GM12878 (cell line): Measurements from ENCODE around the gene HES7. TPM values are rescaled to one million over a fixed set of nuclear protein-coding genes. Genes with fewer than 3 reads are reported as not detected.

ENCODE experiments used
- ATAC-seq: fragments of 200-7000 bp; cut with Tn5 transposase; 3 replicates; pipeline ENCODE4 v1.9.1; 2020; ENCODE audit warnings: mild to moderate bottlenecking, moderate library complexity
- BruUV-seq: library from RNA; stranded (reverse); fragments of 400-500 nt; replicated peaks from 2 replicates; lab custom pipeline; 2021; lab: Mats Ljungman, UMichigan
- CTCF ChIA-PET: fragments of 300-600 bp; sonication (Branson Sonifier 250); formaldehyde crosslinking; extraction: SDS; loops from one replicate; lab custom pipeline; 2021; ENCODE audit warnings: inconsistent platforms; lab: Yijun Ruan, JAX
- POLR2A ChIA-PET: fragments of 350-600 bp; formaldehyde crosslinking; extraction: SDS; loops from one replicate; lab custom pipeline; 2021; ENCODE audit warnings: inconsistent platforms; lab: Charles Lee
- RAD21 ChIA-PET: fragments of 300-600 bp; sonication (Branson Sonifier 250); formaldehyde crosslinking; loops from one replicate; lab custom pipeline; 2023; ENCODE audit warnings: antibody characterized with exemption; ENCODE audit not compliant: unreplicated experiment; lab: Charles Lee
- SMC1A ChIA-PET: fragments of 300-600 bp; sonication (Branson Sonifier 250); formaldehyde crosslinking; loops from one replicate; lab custom pipeline; 2023; ENCODE audit not compliant: unreplicated experiment, uncharacterized antibody; lab: Charles Lee
- DNase-seq: peaks from one replicate; pipeline ENCODE4 v3.0.0-alpha.2; 2011; ENCODE audit warnings: low read depth, low spot score
- FAIRE-seq: peaks from 3 replicates; lab custom pipeline; 2011; peaks lifted over from hg19 to GRCh38; lab: Jason Lieb, UNC
- H2AFZ ChIP-seq: 2 replicates; pipeline ENCODE4 v1.6.0; 2011; ENCODE audit warnings: low read depth, low read length, control low read depth; ENCODE audit not compliant: control insufficient read depth
- H3K27ac ChIP-seq: 2 replicates; pipeline ENCODE4 v1.5.1; 2011; ENCODE audit warnings: control low read depth; ENCODE audit not compliant: control insufficient read depth, insufficient read depth
- H3K27me3 ChIP-seq, 2 experiments: replicated peaks in 1 of 2; 2 replicates each; pipeline versions ENCODE4 v1.6.0 to v1.6.1; 2011; ENCODE audit warnings: low read length in 1 of 2; ENCODE audit not compliant: control insufficient read depth in 2 of 2, insufficient read depth in 2 of 2
- H3K36me3 ChIP-seq, 2 experiments: 2 replicates each; pipeline ENCODE4 v1.5.1; 2011; ENCODE audit warnings: low read length in 1 of 2; ENCODE audit not compliant: control insufficient read depth in 2 of 2, insufficient read depth in 2 of 2
- H3K4me1 ChIP-seq: 2 replicates; pipeline ENCODE4 v1.6.1; 2011; ENCODE audit warnings: mild to moderate bottlenecking, low read length, moderate library complexity, mixed read lengths; ENCODE audit not compliant: control insufficient read depth, insufficient read depth
- H3K4me2 ChIP-seq: 2 replicates; pipeline ENCODE4 v1.6.0; 2011; ENCODE audit warnings: control low read depth; ENCODE audit not compliant: control insufficient read depth, insufficient read depth
- H3K4me3 ChIP-seq: fragments of 200-600 bp; sonication (generic); 2 replicates; pipeline ENCODE4 v1.5.1; 2016
- H3K79me2 ChIP-seq: 2 replicates; pipeline ENCODE4 v1.6.0; 2011; ENCODE audit warnings: low read length; ENCODE audit not compliant: control insufficient read depth, insufficient read depth
- H3K9ac ChIP-seq: 2 replicates; pipeline ENCODE4 v1.8.0; 2011; ENCODE audit warnings: low read length, control low read depth, mixed read lengths; ENCODE audit not compliant: control insufficient read depth, insufficient read depth
- H3K9me3 ChIP-seq: replicated peaks from 3 replicates; pipeline ENCODE4 v1.5.1; 2011; ENCODE audit warnings: mild to moderate bottlenecking, low read length; ENCODE audit not compliant: control insufficient read depth, insufficient read depth
- H4K20me1 ChIP-seq: 2 replicates; pipeline ENCODE4 v1.6.0; 2011; ENCODE audit not compliant: control insufficient read depth, insufficient read depth
- ASH2L ChIP-seq: fragments of 300-600, 200-600 bp; sonication (generic); IDR thresholded peaks from 2 replicates; pipeline ENCODE4 v1.6.1; 2017; ENCODE audit warnings: low read depth, mild to moderate bottlenecking, borderline replicate concordance
- BCL11A ChIP-seq: IDR thresholded peaks from 2 replicates; pipeline ENCODE4 v1.6.1; 2011; ENCODE audit warnings: low read depth, low read length
- BHLHE40 ChIP-seq, 2 experiments: fragments of 450-650 bp in 1 of 2; IDR thresholded peaks; 2 replicates each; pipeline ENCODE4 v1.6.1; 2011 to 2017; ENCODE audit warnings: low read depth in 2 of 2, borderline replicate concordance in 1 of 2, improper control_type of control experiment in 1 of 2, low read length in 1 of 2, mild to moderate bottlenecking in 1 of 2
- CBFB ChIP-seq: IDR thresholded peaks from 2 replicates; pipeline ENCODE4 v1.6.1; 2016; ENCODE audit warnings: antibody characterized with exemption, low read depth
- CEBPB ChIP-seq, 2 experiments: fragments of 150-350 bp in 1 of 2; IDR thresholded peaks; 2 replicates each; pipeline ENCODE4 v1.6.1; 2012 to 2014; ENCODE audit warnings: low read depth in 2 of 2, low read length in 2 of 2, borderline replicate concordance in 1 of 2, inconsistent platforms in 1 of 2
- FOXM1 ChIP-seq: IDR thresholded peaks from 2 replicates; pipeline ENCODE4 v1.6.1; 2012; ENCODE audit warnings: low read depth, mild to moderate bottlenecking, inconsistent platforms, low read length, moderate library complexity
- HCFC1 ChIP-seq: fragments of 150-350 bp; IDR thresholded peaks from 2 replicates; pipeline ENCODE4 v1.6.1; 2014; ENCODE audit warnings: low read length
- IKZF2 ChIP-seq, 2 experiments: fragments of 450-650 bp; IDR thresholded peaks; 2 replicates each; pipeline ENCODE4 v1.6.1; 2017; ENCODE audit warnings: mild to moderate bottlenecking in 2 of 2, moderate library complexity in 2 of 2
- MTA2 ChIP-seq: fragments of 450-650 bp; IDR thresholded peaks from 2 replicates; pipeline ENCODE4 v1.6.1; 2016; ENCODE audit warnings: low read depth, mild to moderate bottlenecking, moderate library complexity
- NR2C1 ChIP-seq: fragments of 450-650 bp; IDR thresholded peaks from 2 replicates; pipeline ENCODE4 v1.6.1; 2017; ENCODE audit warnings: antibody characterized with exemption, mild to moderate bottlenecking, moderate library complexity
- POLR2A ChIP-seq: IDR thresholded peaks from 2 replicates; pipeline ENCODE4 v1.6.1; 2011; ENCODE audit warnings: low read depth, mild to moderate bottlenecking, low read length
- SMARCA5 ChIP-seq: fragments of 450-650 bp; IDR thresholded peaks from 2 replicates; pipeline ENCODE4 v1.6.1; 2017; ENCODE audit warnings: mild to moderate bottlenecking
- STAT3 ChIP-seq: IDR thresholded peaks from 2 replicates; pipeline ENCODE4 v1.6.1; 2011; ENCODE audit warnings: low read depth, low read length, improper control_type of control experiment
- YBX1 ChIP-seq: fragments of 450-650 bp; IDR thresholded peaks from 2 replicates; pipeline ENCODE4 v1.6.1; 2016; ENCODE audit warnings: antibody characterized with exemption
- YY1 ChIP-seq: IDR thresholded peaks from 2 replicates; pipeline ENCODE4 v1.6.1; 2011; ENCODE audit warnings: low read depth, mild to moderate bottlenecking, low read length
- ZNF24 ChIP-seq: fragments of 450-650 bp; IDR thresholded peaks from 2 replicates; pipeline ENCODE4 v1.6.1; 2017; ENCODE audit warnings: antibody characterized with exemption, mild to moderate bottlenecking
- WGBS: methylation state at CpG from one replicate; pipeline ENCODE4 v1.1.6; 2016; ENCODE audit warnings: low lambda C conversion rate; ENCODE audit not compliant: insufficient replicate concordance, insufficient coverage; ENCODE audit errors: missing lambda C conversion rate; 5-methylcytosine and 5-hydroxymethylcytosine counted together
- in situ Hi-C: fragments of 300-500 bp; cut with MboI; formaldehyde crosslinking; loops from 9 replicates; pipeline ENCODE4 v1.14.3; 2018; ENCODE audit warnings: mixed read lengths
- intact Hi-C: fragments of 100-400 bp; cut with micrococcal nuclease; formaldehyde crosslinking; loops from one replicate; pipeline ENCODE4 v1.14.2; 2022; ENCODE audit not compliant: unreplicated experiment
- polyA plus RNA-seq, 11 experiments: library from polyadenylated mRNA; depleted of rRNA in 4 of 11; unstranded in 6 of 11; stranded (reverse) in 5 of 11; fragments of >200 nt; fragmentation: Nextera tagmentation in 4 of 11; fragmentation: Illumina TruSeq in 1 of 11; extraction: Ambion mirVana in 4 of 11; extraction: Trizol in 1 of 11; gene quantifications; 1 replicate in 1 of 11; 2 replicates in 10 of 11; pipeline versions ENCODE4 v1.2.1 to v1.2.3, GENCODE V29; 2011 to 2016; ENCODE audit warnings: inconsistent platforms in 2 of 11, missing spikeins in 2 of 11, low read depth in 1 of 11
- total RNA-seq, 4 experiments: library from RNA; depleted of rRNA in 3 of 4; stranded (reverse); fragments of >200 nt in 3 of 4; fragmentation: Illumina TruSeq in 1 of 4; extraction: Trizol in 1 of 4; gene quantifications; 2 replicates each; pipeline versions ENCODE4 v1.2.1 to v1.2.3, GENCODE V29; 2013 to 2021
- TF ChIP-seq, protein P1 (sequence below): IDR thresholded peaks from 2 replicates; pipeline ENCODE4 v1.6.1; 2012; ENCODE audit warnings: improper control_type of control experiment, low read depth, low read length; ENCODE audit not compliant: insufficient replicate concordance

Gene HES7
- total and polyA plus RNA-seq, 10 of the 15 experiments (the other 5 are each of a cell fraction or from before 2014, with no cell fraction given) = 0.07 to 1.3 (median 0.63) TPM; not detected in 4

DNA sequence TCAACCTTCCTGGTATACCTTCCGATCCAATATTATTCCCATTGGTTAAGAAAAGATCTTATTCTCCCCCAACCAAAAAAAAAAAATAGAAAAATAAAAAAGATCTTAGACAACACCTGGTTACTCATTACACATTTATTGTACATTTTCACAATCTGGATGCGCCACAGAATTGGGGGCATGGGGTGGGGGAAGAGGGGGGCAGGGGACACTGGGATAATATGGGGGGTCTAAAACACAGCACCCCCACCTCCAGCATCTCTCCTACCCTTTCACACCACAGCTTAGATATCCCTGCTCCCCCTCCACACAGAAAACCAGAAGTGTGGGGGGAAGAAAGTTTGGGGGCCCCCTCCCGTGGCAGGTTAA is 35.1 kb upstream of the HES7 start:
- Histone ChIP-seq H3K4me3 (no peak overlapping the region), H3K79me2 (peaks cover 26% of the 10 kb centered on the region), H3K27ac (no peak overlapping the region), H3K9me3 (no peaks in the 10 kb centered on the region), H4K20me1 (no peaks in the 10 kb centered on the region), H3K27me3 (no peaks in the 10 kb centered on the region), H3K4me1 (peaks cover 30% of the 10 kb centered on the region), H3K36me3 (peaks cover 0 to 5% of the 10 kb centered on the region in 2 experiments; a peak in 1 of 4 replicates), H3K4me2 (no peak overlapping the region), H3K9ac (no peak overlapping the region), H2AFZ (no peak overlapping the region)
- TF ChIP-seq CEBPB (IDR thresholded peaks at IDR 0.05; ENCODE audit: borderline replicate concordance in 1 of 2, low read depth in 2 of 2, low read length in 2 of 2) = no peak
- TF ChIP-seq, protein P1, sequence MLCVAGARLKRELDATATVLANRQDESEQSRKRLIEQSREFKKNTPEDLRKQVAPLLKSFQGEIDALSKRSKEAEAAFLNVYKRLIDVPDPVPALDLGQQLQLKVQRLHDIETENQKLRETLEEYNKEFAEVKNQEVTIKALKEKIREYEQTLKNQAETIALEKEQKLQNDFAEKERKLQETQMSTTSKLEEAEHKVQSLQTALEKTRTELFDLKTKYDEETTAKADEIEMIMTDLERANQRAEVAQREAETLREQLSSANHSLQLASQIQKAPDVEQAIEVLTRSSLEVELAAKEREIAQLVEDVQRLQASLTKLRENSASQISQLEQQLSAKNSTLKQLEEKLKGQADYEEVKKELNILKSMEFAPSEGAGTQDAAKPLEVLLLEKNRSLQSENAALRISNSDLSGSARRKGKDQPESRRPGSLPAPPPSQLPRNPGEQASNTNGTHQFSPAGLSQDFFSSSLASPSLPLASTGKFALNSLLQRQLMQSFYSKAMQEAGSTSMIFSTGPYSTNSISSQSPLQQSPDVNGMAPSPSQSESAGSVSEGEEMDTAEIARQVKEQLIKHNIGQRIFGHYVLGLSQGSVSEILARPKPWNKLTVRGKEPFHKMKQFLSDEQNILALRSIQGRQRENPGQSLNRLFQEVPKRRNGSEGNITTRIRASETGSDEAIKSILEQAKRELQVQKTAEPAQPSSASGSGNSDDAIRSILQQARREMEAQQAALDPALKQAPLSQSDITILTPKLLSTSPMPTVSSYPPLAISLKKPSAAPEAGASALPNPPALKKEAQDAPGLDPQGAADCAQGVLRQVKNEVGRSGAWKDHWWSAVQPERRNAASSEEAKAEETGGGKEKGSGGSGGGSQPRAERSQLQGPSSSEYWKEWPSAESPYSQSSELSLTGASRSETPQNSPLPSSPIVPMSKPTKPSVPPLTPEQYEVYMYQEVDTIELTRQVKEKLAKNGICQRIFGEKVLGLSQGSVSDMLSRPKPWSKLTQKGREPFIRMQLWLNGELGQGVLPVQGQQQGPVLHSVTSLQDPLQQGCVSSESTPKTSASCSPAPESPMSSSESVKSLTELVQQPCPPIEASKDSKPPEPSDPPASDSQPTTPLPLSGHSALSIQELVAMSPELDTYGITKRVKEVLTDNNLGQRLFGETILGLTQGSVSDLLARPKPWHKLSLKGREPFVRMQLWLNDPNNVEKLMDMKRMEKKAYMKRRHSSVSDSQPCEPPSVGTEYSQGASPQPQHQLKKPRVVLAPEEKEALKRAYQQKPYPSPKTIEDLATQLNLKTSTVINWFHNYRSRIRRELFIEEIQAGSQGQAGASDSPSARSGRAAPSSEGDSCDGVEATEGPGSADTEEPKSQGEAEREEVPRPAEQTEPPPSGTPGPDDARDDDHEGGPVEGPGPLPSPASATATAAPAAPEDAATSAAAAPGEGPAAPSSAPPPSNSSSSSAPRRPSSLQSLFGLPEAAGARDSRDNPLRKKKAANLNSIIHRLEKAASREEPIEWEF = no peak
- no peak for TF ChIP-seq POLR2A
- no peak for TF ChIP-seq BHLHE40 (IDR thresholded peaks at IDR 0.05; ENCODE audit: borderline replicate concordance in 1 of 2, low read depth in 2 of 2, low read length in 1 of 2)
- no peak for TF ChIP-seq YY1
- no peak for TF ChIP-seq STAT3
- TF ChIP-seq BCL11A = no peak
- no peak for TF ChIP-seq ZNF24
- TF ChIP-seq CBFB = no peak
- TF ChIP-seq IKZF2 (IDR thresholded peaks at IDR 0.05) = no peak
- TF ChIP-seq ASH2L = no peak
- no peak for TF ChIP-seq SMARCA5
- TF ChIP-seq NR2C1 = no peak
- no peak for TF ChIP-seq YBX1
- no peak for TF ChIP-seq HCFC1
- TF ChIP-seq FOXM1 = no peak
- no peak for TF ChIP-seq MTA2
- ChIA-PET POLR2A (interaction anchor here (1.1 to 7.5 kb wide), 4 partner anchors 21 to 64 kb away, joined by 5 to 71 read pairs (median 8); partner anchors contain the start of gene BORCS6), RAD21 (interaction anchor here (0.7 to 2.4 kb wide), 10 partner anchors 15 to 141 kb away, joined by 3 to 16 read pairs (median 4); partner anchors contain the start of gene HES7), CTCF (interaction anchor here (0.7 to 5.3 kb wide), 17 partner anchors 8 to 142 kb away, joined by 3 to 46 read pairs (median 6); partner anchors contain the start of genes ALOXE3 and HES7), SMC1A (interaction anchor here (0.9 to 5.1 kb wide), 9 partner anchors 20 to 101 kb away, joined by 3 to 42 read pairs (median 6); partner anchors contain the start of genes ALOXE3 and HES7)
- FAIRE-seq = no peak
- intact Hi-C loops (no loop called here), in situ Hi-C loops (no loop called here)
- no peak for DNase-seq
- WGBS = 22% methylated on average over 2 of the region's 3 CpGs
- no TSS peak for BruUV-seq
- ATAC-seq = no peak
